Measurements from ENCODE around the gene BCAS3. TPM values are rescaled to one million over a fixed set of nuclear protein-coding genes. Genes with fewer than 3 reads are reported as not detected.
"Not testable (repeated sequence)": the region's sequence is repeated elsewhere in the genome, so short reads cannot be mapped to it uniquely, and the experiment has no call there.

The BCAS3 gene
- total RNA-seq, 2 donors from 2014 or later: 14.7 to 17.5 TPM

DNA sequence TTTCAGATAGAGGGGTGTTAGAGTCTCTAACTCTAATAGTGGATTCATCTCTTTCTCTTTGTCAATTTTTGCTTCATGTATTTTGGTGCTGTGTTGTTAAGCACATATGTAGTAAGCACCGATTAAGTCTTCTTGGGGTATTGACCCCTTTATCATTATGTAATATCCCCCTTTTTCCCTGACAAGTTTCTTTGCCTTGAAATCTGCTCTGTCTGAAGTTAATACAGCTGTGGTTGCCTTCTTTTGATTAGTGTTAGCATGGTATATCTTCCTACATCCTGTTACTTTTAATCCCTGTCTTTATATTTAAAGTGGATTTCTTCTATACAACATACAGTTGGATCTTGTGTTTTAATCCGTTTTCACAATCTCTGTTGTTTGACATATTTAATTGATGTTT is 60.6 kb downstream of the BCAS3 start:
- intact Hi-C loops (cut with DNase I): no loop called here
- DNase-seq: no peak
- ATAC-seq: no peak

DNA sequence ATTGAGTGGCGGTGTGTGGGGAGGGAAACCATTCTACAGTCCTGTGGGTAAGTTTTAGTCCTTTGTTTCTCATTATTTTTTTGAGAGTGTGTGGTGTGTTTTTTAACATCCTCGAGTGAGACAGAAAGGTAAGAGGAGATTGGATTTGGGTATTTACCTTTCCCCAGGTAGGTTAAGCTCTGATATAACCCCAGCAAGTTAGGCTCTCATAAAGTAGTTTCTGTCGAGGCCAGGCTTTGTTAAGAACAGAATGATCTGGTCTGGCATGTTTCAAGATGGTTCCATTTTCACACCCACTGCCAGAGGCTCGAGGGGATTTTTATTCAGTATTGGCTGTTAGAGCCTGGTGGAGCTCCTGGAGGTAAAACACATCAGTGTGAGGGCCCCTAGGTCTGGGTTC is 62.9 kb downstream of the BCAS3 start:
- intact Hi-C loops (cut with DNase I): no loop called here
- ATAC-seq: no peak
- DNase-seq: no peak

DNA sequence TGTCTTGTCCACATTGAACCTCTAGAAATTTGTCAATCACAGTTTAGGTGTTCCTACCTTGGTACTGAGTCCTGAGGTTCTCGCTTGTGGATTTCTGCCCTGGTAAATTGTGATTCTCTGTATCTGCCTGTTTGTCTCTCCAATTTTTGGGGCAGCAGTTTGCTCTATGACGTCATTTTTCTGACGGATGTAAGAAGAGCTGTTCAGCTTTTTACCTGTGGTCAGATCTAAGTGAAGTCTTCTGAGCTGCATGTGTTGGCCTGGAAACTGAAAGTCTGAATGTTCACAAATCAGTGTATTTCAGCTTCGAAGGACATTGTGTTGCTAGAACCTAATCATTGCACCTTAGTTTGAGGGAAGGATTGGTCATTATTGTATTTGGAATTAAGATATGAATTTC is 63.4 kb downstream of the BCAS3 start:
- intact Hi-C loops (cut with DNase I): no loop called here
- ATAC-seq: no peak
- DNase-seq: no peak

DNA sequence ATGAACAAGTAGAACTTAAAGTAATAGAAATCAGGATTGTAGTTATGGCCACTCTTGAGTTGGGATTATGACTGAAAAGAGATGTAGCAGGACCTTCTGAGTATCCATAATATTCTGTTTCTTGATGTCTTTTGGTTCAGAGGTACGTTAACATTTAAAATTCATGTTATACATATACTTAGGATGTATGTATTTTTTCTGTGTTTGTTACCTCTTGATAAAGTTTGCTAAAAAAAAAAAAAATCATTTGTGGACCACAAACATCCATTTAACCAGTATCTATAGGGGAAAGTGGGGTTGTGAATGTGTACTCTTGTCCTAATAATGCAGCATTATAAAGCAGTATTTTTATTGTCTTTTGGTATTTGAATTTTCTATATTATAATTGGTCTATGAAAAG is 65.6 kb downstream of the BCAS3 start:
- ATAC-seq: no peak
- DNase-seq: no peak
- intact Hi-C loops (cut with DNase I): no loop called here

DNA sequence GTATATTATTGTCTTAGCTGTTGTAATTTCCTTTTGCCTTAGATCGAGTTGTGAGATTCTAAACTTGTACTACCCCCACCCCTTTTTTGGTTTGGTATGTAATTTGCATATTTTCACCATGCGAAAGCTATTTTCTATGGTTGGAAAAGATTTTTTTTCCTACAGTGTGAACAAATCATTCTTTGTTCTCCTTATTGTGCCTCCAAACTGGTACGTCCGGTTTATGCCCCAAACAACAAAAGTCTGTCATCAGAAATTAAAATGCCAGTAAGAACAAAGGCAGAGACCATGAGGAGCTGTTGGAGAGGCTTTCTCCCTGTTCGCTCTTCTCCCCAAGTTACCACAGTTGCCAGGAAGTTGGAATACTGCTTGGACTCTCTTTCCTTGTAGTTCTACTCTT is 66.1 kb downstream of the BCAS3 start:
- DNase-seq (no peak), ATAC-seq (no peak)
- intact Hi-C loops (cut with DNase I): no loop called here

DNA sequence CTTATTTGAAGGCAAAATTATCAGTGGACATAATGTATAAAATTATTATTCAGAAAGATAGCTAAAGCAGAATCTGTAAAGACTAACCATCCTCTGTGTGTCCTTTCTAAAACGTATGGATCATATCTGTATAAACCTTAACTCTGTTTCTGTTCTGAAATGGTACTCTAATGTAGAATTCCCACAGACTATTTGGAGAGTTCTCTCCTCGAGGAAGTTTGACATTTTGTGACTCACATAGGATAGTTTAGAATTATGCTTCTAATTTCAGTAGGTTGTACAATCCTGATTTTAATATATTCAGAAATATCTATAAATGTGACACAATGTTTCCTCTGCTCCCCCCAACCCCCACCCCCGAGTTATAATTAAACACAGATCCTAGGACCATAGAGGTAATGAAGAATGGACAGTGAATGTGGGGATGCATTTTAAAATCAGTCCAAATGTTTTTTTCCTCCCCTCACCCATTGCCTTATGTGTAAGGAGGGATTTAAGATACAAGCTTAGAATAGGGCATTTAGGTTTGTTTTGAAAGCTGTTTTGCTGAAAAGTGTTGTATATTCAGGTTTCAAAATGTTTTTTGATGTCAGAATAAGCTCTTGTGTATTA is 66.8 kb downstream of the BCAS3 start:
- ATAC-seq: no peak
- no peak for DNase-seq
- intact Hi-C loops (cut with DNase I): no loop called here

DNA sequence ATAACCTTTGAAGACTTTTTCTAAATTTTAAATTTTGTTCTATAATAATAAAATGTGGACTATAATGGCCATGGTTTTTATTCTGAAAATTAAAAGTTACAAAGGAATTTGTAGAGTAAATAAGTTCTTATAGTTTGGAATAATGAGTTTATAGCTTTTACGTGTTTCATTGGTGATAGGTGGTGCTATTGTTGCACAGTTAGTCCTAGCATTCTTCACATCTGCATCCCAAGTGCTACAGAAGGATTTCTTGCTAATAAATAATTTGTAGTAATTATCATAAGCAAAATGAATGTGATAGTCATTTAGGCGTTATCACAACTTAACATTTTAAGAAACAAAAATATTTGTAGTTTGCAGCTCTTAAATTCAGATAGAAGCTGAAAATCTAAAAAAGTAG is 67.9 kb downstream of the BCAS3 start:
- ATAC-seq (no peak), DNase-seq (no peak)
- intact Hi-C loops (cut with DNase I): no loop called here

DNA sequence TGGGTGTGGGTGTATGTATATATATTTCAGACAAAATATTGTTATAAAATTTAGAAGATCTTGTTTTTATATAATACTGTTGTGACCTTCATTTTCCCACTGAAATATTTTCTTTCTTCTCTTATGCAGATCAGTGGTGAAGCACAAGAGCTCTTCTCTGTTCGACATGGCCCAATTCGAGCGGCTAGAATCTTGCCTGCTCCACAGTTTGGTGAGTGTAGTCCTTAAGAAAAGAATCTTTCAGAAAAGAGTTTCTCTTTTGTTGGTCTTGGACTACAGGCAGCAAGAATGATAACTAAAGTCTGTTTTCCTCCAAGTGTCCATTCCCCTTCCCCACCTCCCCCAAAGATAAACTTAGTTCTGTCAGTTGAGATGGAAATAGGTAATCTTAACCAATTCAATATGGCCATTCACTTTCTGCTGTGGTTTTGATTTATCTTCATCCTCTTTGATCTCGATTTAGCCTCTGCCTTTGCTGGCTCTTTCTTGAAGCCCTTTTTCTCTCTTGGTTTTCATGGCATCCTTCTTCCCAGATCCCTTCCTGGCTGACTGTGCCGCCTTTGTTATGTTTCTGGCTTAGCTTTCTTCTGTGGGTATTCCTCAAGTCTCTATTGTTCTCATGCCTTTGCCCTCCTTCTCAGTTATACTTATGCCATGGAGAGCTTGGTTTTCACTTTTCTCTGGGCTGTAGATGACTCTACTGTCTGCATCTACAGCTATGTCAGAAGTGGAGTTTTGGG is 69.6 kb downstream of the BCAS3 start:
- no peak for DNase-seq
- intact Hi-C loops (cut with DNase I): no loop called here
- ATAC-seq: no peak

DNA sequence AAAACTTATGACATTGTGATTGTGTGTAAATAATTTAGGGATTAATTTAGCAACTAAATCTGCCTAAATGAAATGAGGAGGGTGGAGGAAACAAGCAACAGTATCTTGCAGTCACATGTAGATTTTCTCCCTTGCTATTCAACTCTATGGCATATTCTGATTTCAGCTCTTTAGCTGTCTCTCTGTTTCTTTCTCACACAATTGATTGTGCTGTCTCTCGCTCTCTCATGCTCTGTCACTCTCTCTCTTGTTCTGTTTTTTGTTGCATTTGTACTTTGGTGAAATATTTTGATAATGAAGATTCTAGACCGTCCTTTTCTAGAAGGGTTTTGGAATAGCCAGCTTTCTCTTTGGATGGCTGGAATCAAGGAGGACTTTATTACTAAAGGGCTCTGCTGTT is 70.6 kb downstream of the BCAS3 start:
- ATAC-seq (no peak), DNase-seq (no peak)
- intact Hi-C loops (cut with DNase I): no loop called here

DNA sequence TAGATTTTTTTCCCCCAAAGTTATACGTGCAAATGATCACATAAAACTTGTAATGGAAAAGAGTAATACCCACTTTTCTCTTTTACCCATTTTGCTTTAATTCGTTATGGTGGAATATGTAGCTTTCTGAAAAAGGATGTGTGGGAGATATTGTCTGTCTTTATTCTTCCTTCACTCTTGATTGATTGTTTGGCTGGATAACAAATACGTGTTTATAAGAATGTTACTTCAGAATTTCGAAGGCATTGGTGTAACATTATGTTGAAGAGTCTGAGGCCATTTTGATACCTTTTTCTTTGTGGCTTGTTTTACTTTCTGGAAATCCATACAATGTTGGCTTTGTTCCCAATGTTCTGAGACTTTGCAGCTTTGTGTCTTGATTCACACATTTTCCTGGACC is 71.4 kb downstream of the BCAS3 start:
- DNase-seq: no peak
- intact Hi-C loops (cut with DNase I): no loop called here
- ATAC-seq: no peak

DNA sequence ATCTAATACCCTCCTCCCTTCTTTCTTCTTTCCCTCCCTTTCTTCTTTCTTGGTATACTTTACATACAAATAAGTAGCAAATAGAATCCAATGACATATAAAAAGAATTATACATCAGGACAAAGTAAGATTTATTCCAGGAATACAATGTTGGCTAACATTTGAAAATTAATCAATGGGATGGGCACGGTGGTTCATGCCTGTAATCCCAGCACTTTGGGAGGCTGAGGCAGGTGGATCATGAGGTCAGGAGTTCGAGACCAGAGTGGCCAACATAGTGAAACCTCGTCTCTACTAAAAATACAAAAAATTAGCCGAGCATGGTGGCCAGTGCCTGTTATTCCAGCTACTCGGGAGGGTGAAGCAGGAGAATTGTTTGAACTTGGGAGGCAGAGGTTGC is 72.1 kb downstream of the BCAS3 start:
- intact Hi-C loops (cut with DNase I): no loop called here
- ATAC-seq: no peak
- no peak for DNase-seq

DNA sequence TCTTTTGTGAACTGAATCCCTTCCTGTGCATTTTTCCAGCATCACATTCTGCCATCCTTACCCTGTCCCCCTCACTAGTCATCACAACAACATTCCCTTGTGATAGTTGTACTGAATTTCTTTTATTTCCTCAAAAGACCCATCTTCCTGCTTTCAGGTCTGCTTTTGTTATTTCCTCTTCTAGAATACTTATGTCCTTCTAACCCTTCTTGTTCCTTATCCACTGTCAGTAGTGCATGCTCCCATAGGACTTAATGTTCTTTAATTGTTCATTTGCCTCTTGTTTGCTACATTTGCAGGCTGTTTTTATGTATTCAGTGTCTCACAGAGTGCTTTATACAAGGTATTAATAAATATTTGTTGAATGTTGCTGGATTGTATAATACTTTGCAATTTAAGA is 73.0 kb downstream of the BCAS3 start:
- intact Hi-C loops (cut with DNase I): no loop called here
- ATAC-seq (no peak), DNase-seq (no peak)

DNA sequence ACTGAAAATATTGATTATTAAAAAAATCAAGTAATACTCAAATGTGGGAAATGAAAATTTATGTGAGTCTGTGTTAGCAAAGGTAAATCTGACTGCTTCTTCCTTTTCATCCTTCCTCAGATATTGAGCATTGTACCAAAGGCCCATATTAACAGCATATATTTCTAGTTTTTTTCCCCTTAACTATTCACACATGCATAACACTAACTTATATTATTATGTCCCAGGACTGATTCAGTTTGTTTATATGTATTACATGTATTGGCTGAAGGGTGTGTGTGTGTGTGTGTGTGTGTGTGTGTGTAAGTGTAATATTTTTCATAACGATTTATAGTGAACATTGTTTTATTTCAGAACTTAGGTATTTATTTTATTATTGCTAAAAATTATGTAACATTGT is 74.2 kb downstream of the BCAS3 start:
- intact Hi-C loops (cut with DNase I): no loop called here
- DNase-seq (no peak), ATAC-seq (no peak)

DNA sequence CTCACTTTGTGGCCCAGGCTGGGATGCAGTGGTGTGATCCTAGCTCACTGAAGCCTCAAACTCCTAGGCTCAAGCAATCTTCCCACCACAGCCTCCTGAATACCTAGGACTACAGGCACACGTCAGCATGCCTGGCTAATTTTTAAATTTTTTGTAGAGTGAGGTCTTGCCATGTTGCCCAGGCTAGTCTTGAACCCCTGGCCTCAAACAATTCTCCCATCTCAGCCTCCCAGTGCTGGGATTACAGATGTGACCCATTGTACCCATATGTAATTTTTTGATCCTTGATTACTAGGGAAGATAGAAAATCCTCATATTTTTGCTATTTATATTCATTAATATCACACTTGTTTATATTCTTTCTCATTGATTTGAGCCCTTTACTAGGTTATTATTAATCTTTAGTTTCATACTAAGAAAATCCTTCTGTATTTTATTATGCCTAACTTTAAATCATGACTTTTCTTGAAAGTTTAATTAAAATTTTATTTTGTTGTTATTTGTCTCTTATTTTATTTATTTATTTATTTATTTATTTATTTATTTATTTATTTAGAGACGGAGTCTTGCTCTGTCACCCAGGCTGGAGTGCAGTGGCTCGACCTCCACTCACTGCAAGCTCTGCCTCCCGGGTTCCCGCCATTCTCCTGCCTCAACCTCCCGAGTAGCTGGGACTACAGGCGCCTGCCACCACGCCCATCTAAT is 75.4 kb downstream of the BCAS3 start:
- ATAC-seq (no peak), DNase-seq (no peak)
- intact Hi-C loops (cut with DNase I): no loop called here

DNA sequence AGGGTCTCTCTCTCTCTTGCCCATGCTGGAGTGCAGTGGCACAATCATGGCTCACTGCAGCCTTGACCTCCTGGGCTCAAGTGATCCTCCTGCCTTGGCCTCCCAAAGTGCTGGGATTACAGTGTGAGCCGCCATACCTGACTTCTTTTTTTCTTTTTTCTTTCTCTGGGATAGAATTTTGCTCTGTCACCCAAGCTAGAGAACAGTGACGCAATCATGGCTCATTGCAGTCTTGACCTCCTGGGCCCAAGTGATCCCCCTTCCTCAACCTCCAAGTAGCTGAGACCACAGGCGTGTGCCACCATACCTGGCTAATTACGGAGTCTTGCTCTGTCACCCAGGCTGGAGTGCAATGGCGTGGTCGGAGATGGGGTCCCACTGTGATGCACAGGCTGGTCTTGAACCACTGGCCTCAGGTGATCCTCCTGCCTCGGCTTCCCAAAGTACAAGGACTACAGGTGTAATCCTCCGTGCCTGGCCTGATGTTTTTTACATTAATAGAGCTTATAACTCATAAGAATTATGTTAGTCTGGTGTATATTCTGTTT is 76.5 kb downstream of the BCAS3 start:
- intact Hi-C loops (cut with DNase I): no loop called here
- no peak for ATAC-seq
- DNase-seq: no peak

DNA sequence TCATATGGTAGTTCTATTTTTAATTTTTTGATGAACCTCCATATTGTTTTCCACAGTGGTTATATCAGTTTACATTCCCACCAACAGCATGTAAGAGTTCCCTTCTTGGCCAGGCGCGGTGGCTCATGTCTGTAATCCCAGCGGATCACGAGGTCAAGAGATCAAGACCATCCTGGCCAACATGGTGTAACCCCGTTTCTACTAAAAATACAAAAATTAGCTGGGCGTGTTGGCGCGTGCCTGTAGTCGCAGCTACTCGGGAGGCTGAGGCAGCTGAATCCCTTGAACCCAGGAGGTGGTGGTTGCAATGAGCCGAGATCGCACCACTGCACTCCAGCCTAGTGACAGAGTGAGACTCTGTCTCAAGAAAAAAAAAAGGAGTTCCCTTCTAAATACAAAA is 79.1 kb downstream of the BCAS3 start:
- DNase-seq; intact Hi-C loops (cut with DNase I); ATAC-seq: not testable (repeated sequence)

DNA sequence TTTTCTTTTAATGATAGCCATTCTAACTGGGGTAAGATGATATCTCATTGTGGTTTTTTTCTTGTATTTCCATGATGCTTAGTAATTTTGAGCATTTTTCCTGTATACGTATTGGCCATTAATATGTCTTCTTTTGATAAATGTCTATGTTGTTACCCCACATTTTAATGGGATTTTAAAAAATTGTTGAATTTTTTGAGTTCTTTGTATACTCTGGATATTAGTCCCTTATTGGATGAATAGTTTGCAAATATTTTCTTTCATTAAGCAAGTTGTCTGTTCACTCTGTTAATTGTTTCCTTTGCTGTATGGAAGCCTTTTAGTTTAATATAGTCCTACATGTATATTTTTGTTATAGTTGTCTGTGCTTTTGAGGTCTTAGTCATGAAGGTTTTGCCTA is 79.8 kb downstream of the BCAS3 start:
- no peak for DNase-seq
- no peak for ATAC-seq
- intact Hi-C loops (cut with DNase I): no loop called here

DNA sequence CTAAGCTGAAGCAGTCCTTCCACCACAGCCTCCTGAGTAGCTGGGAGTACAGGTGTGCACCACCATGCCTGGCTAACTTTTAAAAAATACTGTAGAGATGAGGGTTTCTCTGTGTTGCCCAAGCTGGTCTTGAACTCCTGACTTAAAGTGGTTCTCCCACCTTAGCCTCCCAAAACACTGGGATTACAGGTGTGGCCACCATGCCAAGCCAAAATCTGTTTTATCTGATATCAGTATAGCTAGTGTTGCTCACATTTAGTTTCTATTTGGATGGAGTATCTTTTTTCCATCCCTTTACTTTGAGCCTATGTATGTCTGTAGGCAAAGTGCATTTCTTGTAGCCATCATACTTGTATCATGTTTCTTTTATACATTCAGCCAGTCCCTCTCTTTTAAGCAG is 82.1 kb downstream of the BCAS3 start:
- intact Hi-C loops (cut with DNase I): no loop called here
- DNase-seq (no peak), ATAC-seq (no peak)

DNA sequence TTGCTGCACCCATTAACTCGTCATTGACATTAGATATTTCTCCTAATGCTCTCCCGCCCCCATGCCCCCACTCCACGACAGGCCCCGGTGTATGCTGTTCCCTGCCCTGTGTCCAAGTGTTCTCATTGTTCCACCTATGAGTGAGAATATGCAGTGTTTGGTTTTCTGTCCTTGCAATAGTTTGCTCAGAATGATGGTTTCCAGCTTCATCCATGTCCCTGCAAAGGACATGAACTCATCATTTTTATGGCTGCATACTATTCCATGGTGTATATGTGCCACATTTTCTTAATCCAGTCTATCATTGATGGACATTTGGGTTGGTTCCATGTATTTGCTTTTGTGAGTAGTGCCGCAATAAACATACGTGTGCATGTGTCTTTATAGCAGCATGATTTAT is 83.7 kb downstream of the BCAS3 start:
- intact Hi-C loops (cut with DNase I); ATAC-seq; DNase-seq: not testable (repeated sequence)

DNA sequence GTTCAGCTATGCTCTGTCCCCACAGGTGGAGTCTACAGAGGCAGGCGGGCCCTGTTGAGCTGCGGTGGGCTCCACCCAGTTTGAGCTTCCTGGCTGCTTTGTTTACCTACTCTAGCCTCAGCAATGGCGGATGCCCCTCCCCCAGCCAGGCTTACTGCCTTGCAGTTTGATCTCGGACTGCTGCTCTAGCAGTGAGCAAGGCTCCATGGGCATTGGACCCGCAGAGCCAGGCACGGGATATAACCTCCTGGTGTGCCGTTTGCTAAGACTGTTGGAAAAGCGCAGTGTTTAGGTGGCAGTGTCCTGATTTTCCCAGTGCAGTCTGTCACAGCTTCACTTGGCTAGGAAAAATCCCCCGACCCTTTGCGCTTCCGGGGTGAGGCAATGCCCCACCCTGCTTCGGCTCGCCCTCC is 89.1 kb downstream of the BCAS3 start:
- DNase-seq (no peak), ATAC-seq (no peak)
- intact Hi-C loops (cut with DNase I): no loop called here
